Measurements from ENCODE around the gene ASB7. TPM values are rescaled to one million over a fixed set of nuclear protein-coding genes. Genes with fewer than 3 reads are reported as not detected.

ASB7 gene
- total RNA-seq, 2 donors from 2014 or later = 13.0 to 17.9 TPM

DNA sequence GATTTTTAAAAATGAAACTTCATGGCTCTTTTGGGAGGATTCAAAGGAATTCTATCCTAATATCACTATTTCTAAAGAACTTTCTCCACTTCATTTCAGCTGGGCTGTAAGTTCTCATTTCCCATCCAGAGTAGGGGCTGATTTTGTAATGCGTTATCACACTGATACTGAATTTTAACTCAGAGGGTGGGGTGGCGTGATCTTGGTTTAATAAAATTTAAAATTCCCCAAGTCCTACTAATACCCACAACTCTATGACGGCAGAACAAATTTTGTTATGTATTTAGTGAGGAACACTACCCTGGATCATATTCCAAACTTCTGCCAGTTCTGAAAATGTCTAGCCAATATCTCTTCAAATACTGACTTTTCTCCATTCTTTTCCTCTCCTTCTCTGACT, 92.7 kb downstream of the ASB7 start:
- Mint-ChIP-seq H3K36me3 (ENCODE audit: low read depth) (no peaks in the 10 kb centered on the region), H3K4me3 (no peak overlapping the region), H3K27me3 (peaks cover 31% of the 10 kb centered on the region), H3K27ac (no peak overlapping the region), H3K4me1 (no peaks in the 10 kb centered on the region)
- no peak for ATAC-seq
- DNase-seq = no peak
- H3K9me3 ChIP-seq (ENCODE audit: control insufficient read depth, low read length, poor library complexity, severe bottlenecking) = no peaks in the 10 kb centered on the region

DNA sequence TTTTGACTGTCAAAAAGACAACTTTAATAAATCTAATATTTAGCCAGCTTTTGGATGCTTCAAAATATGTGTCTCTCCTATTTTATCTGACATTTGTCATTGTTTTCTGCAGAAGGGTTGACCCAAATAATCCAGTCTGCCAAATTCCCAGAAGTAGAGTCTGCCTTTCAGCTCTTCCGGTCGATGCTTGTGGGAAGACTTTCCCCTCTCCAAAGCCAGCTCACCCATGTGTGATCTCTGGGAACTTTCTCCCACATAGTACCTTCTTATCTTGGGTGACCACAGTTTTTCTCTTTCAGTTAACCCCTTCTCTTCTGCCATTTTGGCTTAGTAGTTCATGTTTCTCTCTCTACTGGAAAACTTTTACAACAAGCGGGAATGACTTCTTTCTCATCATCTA, 94.1 kb downstream of the ASB7 start:
- ATAC-seq (no peak), DNase-seq (no peak)
- no peaks in the 10 kb centered on the region for H3K36me3 Mint-ChIP-seq (ENCODE audit: low read depth)
- H3K4me1 Mint-ChIP-seq = no peaks in the 10 kb centered on the region
- H3K27ac Mint-ChIP-seq = no peak overlapping the region
- H3K4me3 Mint-ChIP-seq = no peak overlapping the region
- H3K9me3 ChIP-seq (ENCODE audit: control insufficient read depth, low read length, poor library complexity, severe bottlenecking) = no peaks in the 10 kb centered on the region
- H3K27me3 Mint-ChIP-seq = peaks cover 37% of the 10 kb centered on the region

Other genes starting within 250 kb of the ASB7 start
- 1 to 10 TPM; 2.0 to 2.8 TPM for gene CERS3, start 73.6 kb upstream of the ASB7 start, total RNA-seq
- gene LINS1, start 405 bp upstream of the ASB7 start, total RNA-seq = 10 to 100 TPM; 50.0 to 53.5 TPM